Measurements from ENCODE around the gene SPATA24.

DNA sequence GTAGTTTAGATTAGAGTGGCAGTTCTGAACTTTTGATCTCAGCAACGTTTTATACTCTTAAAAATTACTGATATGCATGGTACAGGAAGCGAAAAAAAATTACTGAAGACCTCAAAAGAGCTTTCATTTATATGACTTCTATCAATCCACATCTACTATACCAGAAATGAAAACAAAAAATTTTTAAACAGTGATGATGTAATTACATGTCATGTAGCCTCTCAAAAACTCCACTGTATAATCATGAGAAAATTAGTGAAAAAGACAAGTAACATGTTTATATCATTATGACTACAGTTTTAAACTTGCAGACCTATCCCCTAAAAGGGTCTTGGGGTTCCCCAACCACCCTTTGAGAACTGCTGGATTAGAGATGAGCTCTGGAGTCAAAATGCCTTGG lies 26.1 kb upstream of the SPATA24 start:
- TF ChIP-seq CTCF (IDR thresholded peaks at IDR 0.05; ENCODE audit: low read depth, low read length, missing input control) (no peak), FOXA1 (IDR thresholded peaks at IDR 0.05) (no peak), GABPA (IDR thresholded peaks at IDR 0.05 in 1 of 2, conservative IDR thresholded peaks at IDR 0.05 in 1 of 2) (no peak), TAF1 (conservative IDR thresholded peaks at IDR 0.05) (no peak), MAX (IDR thresholded peaks at IDR 0.05) (no peak), HNF4A (conservative IDR thresholded peaks at IDR 0.05) (no peak), SP1 (IDR thresholded peaks at IDR 0.05) (no peak)
